NCI-H774 (cell line): Measurements from ENCODE around the gene TFR2.

Source experiments
- DNase-seq: peaks from one replicate; lab custom pipeline; 2025; lab: John Stamatoyannopoulos, UW

The TFR2 gene

DNA sequence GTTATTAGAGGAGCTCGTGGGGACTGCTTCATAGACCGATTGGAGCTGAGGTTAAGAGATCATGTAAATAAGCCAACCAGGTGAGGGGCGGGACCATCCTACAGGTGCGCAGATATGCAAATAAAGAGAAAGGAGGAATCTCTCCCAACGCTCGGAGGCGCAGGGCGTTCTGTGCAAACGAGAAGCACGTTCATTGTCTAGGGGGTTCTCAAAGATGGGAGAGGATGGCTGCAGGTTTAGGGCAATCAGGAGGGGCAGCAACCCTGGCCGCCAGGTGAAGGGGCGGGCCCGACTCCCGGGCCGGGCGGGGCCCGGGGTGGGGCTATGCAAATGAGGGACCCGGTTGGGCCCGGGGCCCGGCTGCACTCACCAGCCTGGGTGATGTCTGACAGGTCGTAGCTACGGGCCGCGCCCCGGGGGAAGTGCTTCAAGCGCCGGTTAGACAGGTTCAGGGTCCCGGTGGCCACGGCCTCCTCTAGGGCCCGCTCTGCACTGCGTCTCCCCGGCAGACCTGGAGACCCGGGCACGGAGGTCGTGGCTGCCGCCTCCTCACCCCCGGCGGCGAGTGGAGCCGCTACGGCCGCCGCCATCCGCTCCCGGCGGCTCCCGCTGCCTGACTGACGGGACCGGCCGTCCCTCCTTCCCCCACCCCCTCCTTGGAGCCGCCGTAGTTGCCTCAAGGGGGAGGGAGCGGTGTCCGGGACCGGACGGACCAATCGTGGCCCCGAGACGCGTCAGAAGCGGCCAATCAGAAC, 55.7 kb downstream of the TFR2 start, which contains the start of gene LRCH4:
LRCH4 (minus strand) TSS at position 619 of the 755 bp plus-strand sequence; CDS start at position 590, 29 bp downstream.
- peak; percentile 28 for DNase-seq

DNA sequence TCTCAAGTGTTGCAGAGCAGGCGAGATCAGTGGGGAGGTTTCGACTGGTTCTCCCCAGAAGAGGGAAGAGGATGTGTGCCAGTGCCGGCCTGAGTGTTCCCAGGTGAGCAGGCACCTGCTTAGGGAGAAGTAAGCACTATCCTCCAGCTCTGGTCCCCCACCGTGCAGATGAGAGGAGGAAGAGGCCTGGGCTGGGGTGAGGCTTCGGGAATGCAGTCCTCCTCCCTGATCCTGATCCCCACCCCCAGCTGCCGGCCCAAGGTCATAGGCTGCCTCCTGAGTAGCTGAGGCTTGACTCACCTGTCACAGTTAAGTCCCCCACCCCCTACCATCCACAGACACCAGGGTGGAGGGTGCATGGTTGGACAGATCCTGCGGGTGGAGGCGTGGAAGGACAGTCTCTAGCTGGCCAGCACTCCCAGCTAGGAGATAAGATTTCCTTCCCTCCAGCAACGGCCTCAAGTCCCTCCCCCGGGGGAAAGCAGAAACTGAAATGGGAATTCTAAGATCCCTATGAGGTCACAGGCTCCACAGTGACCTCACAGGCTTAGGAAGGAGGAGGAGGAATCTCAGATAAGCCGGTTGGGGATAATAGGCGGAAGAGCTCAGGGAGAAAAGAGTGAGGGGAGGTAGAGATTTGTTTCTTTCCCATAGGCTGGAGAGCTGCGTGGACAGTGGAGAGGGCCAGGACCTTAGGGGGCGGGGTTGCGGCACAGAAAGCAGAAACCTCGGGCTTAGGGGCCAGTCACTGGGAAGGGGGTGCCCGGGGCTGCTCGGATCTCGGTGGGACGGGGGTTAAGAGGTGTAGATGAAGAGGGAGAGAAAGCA, 56.5 kb downstream of the TFR2 start:
- no peak for DNase-seq

DNA sequence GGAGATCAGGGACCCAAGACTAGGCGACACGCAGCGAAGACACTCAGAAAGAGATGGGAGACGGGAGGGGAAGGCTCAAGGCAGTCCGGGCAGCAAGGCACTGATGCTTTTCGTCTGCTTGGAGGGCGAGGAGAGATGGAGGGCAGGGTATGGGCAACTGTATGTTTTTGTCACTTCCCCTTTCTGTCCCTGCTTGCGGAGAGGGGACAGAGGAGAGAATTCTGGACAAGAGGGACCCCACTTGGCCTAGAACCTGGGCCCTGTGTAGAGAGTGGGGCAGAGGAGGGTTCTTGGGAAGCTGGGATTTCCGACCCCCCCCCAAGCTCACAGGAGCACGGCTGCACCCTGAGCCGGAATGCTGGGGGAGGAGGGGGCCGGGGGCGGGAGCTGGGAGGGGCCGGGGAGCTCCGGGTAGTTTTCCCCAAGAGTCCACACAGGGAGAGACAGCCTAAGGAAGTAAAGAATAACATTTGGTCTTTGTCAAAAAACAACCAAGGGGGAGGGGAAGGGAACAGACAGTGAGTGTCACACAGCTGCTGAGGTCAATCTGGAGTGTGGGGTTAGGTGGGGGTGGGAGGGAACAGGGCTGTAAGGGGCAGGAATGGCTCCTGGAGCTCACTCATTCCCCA, 57.2 kb downstream of the TFR2 start:
- no peak for DNase-seq

DNA sequence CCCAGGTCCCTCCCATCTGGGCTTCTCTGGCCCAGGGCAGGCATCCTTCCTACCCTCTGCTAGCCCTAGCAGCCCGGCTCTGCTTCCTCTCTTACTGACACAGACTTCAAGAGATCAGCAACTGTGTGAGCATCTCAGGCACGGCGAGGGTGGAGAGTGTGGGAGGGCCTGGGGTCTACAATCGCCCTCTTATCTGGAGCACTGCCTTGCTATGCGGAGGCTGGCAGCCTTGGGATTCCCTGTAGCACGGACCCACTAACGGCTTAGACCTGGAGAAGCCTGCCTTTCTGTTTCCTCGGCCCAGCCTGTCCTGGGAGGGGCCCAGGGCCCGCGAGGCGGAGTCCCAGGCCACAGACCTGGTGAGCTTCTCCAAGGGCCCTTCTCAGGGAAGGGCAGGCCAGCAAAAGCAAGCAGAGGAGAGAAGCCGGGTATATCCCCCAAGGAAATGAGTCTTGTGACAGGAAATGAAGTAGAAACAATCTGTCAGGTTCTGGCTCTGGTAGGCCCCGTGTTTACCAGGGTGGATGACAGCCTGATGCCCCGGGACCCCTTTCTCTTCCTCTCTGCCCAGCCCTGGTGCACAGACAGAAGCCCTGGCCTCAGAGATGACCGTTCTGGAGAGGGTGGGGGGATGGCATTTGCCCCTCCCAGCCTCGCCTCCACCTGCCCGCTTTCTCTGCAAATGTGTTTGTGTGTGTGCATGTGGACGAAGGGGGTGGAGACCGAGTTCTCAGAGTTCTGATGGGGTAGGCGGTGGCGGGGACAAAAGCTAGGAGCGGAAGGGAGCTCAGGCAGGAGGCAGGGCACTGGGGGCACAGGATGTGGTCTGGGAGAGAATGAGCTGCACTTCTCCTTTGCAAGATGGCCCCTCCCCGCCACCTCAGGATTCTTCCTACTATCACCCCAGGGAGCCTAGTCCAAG, 58.0 kb downstream of the TFR2 start:
- no peak for DNase-seq

DNA sequence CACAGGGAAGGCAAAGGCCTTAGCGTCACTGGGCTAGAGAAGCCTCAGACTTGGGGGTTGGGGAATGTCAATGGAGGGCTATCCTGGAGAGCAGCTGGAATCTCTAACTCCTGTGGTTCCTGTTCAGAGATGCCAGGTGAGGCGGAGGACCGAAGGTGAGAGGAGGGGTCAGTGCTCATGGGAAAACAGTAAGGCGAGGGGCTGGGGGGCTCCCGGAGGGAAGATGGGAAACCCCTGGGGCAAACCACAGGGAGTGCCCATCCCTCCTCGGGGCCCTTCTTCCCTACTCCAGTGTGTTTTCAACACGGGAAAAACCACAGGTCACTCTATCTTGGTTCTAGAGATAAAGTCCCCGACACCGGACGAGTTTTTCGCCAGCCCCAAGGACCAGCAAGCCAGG, 58.7 kb downstream of the TFR2 start:
- no peak for DNase-seq

DNA sequence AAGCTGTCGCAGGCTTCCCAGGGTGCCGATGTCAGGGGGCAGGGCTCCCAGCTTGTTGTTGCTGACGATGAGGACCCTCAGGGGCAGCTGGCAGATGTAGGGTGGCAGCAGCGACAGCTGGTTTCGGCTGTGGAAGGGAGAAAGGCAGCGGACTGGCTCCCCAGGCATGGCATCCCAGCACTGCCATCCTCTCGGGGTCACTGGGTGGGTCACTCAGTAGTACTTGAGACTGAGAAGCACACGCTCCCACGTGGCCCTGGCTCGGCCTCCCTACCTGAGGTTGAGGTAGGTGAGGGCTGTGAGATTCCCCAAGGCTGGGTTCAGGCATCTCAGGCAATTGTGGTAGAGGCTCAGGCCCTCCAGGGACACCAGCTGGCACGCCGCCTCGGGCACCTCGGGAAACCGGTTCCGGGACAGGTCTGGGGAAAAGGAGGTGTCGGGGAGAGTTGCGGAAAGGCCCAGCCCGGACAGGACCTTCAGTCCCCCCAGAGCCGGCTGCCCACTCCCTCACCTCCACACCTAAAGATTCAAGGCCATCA, 59.2 kb downstream of the TFR2 start:
- DNase-seq = no peak

DNA sequence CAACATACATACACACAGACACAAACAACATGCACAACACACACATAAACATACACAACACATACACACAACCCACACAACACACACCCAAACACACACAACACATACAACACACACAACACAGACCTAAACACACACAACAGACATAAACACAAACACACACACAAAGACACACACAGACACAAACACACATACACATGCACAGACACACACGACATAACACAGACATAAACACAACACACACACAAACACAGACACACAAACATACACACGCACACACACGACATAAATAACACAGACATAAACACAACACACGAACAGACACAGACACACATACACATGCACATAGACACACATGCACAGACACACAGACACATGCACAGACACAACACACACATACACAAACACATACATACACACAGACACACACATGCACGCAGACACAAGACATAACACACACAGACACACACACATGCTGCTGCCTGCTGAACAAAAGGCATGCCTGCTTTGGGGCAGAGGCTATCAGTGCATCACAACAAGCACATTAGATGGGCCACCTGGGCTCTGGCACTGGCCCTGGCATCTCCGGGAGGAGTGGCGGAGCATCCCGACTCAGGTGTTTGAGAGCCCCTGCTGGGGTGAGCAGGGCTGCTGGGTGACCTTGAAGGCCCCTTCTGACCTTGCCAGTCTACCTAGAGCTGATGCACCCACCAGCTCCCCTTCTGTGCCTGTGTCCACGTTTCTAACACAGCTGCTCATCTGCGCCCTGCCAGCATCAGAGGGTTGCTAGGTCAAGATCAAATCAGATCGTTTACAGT, 60.7 kb downstream of the TFR2 start:
- DNase-seq = no peak

DNA sequence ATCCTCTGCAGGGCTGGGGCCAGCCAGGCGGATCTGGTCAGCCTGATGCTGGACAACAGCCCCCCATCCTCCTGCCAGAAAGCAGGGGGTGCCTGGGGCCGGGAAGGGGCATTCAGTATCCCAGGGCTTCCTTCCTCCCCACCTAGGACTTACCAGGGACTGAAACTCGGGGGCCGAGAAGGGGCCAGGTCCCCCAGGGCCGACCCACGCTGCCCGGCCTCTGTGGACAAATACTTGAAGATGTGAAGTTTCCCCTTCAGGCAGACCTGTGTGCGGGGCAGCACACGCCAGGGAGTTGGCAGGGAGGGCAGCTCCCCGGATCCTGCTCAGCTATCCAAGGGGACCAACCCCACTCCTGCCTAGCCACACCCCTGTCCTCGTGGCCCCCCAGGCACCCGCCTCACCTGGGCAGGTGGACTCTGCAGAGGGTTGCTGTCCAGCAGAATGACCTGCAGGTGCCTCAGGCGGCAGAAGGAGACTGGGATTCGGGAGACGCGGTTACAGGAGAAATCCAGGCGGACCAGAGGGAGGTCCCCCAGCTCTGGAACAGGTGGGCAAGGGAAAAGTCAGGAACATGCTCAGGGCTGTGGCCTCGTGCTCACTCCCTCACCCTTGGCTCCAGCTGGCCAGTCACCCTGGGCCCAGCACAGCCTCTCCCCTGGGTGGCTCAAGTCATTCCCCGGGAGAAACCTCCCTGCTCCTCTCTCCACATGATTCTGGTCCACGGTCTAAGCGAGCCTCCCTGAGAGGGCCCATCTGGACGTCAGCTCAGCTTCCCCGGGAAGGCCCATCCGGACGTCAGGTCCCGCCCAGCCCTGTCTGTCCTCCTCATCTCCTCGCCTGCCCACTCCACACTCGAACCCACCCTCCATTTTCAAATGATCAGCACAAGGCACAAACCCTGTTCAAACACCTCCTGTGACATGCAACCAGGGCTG, 62.8 kb downstream of the TFR2 start:
- no peak for DNase-seq

DNA sequence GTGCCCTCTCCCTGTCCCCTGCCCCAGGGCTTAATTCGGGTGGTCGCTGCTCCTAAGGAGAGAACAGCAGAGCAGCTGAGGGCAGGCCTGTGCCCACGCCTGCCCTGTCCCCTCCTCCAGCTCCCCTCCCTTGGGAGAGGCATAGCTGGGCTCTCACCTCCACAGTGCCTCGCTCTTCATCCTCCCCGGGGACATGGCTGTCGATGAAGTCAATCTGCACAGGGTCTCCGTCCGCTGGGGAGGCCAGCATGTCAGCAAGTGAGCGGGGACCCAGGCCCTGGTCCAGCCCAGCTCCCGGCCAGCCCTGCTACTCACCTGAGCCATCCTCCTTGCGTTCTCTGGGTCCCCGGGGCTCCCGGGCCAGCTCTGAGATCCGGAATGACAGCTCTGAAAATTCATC, 63.8 kb downstream of the TFR2 start:
- no peak for DNase-seq

DNA sequence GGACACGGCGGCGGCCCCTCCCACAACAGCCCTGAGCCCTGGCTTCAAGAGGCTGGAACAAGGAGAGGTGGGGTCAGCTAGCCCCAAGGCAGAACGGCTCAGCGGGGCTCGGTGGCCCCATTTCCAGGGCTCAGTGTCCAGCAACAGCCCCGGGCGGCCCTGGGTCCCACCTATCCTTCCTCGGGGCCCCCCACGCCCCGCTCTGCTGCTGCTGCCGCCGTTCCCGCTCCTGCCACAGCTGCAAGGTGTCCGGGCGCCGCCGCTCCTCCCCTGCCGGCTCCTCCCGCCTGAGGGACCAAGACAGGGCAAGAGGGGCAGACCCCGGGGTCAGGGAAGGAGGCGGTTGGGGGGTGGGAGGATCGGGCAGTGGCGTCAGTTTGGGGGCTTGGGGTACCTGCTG, 64.2 kb downstream of the TFR2 start:
- no peak for DNase-seq

DNA sequence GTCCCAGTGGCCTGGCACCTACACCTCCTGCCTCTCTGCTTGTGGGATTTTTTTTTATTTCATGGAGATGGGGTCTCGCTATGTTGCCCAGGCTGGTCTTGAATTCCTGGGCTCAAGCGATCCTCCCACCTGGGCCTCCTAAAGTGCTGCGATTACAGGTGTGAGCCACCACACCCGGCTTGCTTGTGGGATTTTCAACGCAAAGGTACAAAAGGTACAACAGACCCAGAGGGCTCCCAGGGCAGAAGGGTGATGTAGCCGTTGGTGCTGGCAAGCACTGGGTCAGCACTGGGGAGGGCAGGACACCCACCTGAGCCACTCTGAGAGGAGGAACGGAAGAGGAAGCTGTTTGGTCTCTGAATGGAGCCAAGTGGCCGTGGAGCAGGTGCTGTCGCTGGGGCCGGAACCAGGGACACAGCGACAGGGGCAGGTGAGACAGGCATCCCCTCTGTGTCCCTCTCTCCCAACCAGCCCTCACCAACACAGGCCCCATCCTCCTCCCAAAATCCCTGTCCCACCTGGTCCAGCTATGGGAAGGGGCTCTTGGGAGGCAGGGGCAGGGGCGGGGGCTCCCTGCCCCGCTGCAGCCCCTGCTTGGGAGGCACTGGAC, 64.9 kb downstream of the TFR2 start:
- no peak for DNase-seq

DNA sequence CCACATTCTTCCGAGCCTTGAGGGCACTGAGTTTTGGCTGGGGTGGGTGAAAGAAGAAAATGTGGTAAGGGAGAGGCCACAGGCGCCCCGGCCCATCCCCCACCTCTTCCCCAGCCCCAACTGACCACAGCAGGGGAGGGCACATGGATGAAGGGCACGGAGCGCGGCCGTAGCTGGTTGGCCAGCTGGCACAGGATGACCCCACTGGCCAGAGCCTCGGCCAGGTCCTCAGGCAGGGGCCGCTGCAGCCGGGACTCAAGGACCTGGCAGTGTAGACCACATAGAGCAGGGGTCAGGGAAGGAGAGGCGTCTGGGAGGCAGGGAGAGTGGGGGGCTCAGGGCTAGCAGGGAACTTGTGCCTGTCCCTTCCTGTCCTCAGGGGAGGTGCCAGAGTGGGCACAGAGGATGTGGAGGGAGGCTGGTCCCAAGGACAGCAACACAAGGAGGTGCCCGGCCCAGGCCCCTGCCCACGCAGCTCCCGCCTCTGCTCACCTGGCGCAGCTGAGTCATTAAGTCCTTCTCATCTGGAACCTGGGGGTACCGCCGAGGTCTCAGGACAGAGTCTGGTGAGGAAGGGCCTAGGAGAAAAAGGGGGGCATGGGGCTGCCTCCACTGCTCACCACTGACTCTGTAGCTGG, 65.5 kb downstream of the TFR2 start:
- DNase-seq = no peak

DNA sequence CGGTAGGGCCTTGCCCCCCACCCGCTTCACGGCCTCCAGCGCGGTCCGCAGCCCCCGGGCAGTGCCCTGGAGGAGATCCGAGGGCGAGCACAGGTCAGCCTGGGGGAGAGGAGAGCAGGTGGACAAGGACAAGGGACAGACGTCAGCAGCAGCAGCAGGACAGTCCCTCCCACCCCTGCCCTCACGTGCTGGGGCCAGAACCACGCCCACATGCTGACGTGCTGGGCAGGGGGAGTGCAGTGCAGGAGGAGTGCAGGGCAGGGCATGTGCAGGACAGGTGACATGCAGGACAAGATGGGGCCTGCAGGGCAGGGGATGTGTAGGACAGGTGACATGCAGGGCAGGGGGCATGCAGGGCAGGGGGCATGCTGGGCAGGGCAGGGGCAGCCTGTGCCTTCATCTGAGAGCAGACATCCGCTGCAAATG, 66.1 kb downstream of the TFR2 start:
- no peak for DNase-seq

DNA sequence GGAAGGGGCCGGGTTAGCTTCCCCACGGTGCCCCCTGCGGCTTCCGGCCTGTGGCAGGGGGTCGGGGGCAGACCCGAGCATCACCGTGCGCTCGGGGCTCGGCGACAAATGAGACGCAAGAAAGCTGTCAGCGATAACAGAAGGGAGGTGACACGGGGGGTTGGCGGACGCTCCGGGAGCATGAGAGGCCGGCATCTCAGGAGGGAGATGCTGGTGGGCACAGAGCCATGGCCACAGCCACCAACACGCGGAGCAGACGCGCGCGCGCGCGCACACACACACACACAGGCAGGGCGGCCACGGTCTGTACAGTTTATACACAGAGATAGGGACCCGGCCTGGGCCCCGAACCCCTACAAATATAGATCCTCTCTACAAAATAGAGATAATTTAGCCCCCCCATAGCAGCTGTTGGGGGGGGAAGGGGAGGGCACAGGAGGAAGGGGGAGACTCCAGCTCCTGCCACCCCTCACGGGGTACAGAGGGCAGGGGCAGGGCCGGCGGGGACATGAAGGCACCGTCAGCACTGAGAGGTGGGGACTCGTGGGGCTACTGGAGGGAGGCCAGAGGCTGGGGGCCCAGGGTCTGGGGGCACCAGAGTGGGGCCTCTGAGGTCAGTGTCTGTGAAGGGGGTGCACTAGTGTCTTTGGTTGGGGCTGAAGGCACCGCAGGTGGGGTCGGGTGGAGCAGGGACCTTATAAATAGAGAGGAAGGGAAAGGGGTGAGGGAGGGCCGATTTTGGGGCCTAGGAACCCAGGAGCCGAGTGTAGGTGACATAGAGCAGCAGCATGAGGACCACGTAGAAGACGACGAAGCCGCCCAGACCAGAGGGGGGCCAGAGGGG, 66.8 kb downstream of the TFR2 start:
- no peak for DNase-seq

DNA sequence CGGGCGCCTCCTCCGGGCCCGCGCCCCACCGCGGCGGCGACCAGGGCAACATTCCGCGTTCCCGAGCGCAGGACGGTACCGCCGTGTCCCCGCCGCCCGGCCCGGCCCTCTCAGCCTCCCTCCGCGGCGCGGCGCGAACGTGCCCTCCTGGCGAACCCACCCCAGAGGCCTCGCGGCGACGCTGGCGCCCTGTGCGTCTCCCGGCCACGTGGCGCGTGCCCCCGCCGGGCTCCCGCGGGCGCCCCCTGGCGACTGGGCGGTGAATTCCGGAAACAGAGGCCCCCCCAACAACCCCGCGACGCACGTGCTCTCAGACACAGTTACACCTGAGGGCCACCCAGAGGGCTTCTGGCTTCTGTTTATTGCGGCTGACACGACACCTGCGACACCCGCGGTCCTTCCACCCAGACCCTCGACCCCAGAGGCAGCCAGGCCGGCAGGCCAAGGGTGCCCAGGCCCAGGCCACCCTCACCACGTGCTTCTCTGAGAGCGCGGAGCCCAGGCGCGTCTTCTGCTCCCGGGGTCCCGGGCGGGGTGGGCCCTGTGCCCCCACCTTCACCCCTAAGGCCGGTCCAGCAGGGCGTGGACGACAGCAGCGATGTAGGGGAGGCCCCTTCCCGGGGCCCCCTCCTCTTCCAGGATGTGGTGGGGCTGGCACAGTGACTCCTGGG, 67.5 kb downstream of the TFR2 start, which contains the start of gene SAP25:
SAP25 (minus strand) TSS at position 210 of the 671 bp plus-strand sequence; CDS start at position 52, 158 bp downstream.
- DNase-seq = no peak

DNA sequence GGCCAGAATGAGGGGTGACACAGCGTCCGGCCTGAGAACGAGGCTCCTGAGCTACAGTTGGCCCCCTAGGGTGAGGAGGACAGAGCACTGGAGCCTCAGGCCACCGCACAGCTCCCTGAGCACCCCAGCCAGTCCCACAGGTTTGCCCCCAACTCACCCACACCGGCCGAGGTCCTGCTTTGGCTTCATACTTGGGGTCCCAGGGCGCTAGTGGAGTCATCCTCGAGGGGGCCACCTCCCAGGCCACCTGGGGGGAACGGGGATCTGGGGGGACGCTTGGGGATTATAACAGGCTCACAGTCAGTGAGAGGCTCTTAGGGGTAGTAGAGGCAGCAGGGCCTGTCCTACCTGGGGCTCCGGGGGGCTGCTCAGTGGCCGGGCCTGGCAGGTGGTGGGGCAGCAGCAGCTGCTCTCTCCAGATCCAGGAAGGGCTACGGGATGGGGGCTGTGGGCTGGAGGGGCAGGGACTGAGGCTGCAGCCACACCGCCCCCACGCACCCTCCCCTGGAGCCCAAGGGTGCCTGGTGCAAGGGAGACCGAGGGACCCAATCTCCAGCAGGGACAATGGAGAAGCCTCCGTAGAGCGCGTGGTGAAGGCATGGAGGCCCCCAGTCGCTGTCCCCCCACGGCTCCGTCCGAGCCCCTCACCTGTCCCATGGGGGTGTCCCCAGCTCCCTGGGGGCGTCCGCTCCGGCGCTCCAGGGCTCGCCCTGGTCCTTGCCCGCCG, 68.2 kb downstream of the TFR2 start:
- DNase-seq = no peak
